Measurements from ENCODE around the gene HHIPL2. TPM values are rescaled to one million over a fixed set of nuclear protein-coding genes. Genes with fewer than 3 reads are reported as not detected.

Gene HHIPL2
- total RNA-seq, 1 experiment from 2014 or later: 14.7 TPM

- Histone ChIP-seq H3K27ac (ENCODE audit: low read length) (peak within 1 kb of the TSS; percentile 97), H3K4me3 (ENCODE audit: low read depth in 2 of 2, low read length in 2 of 2) (peak within 1 kb of the TSS; percentile 94 to 98), H3K36me3 (ENCODE audit: control insufficient read depth, insufficient read depth, low read length) (peaks cover 22% of the 10 kb centered on the region), H3K4me1 (ENCODE audit: control insufficient read depth, insufficient read depth, low read length) (peaks cover 22% of the 10 kb centered on the region), H3K9me3 (ENCODE audit: control insufficient read depth, insufficient read depth, low read depth, low read length) (no peaks in the 10 kb centered on the region), H3K27me3 (ENCODE audit: control insufficient read depth, insufficient read depth, low read length) (no peaks in the 10 kb centered on the region)
- 0 out of 2 replicates have a peak, but pooled peaks have one; percentile 75 for TF ChIP-seq POLR2AphosphoS5 (IDR thresholded peaks at IDR 0.05; ENCODE audit: low read depth, low read length)
- TF ChIP-seq SIN3A (IDR thresholded peaks at IDR 0.05; ENCODE audit: borderline replicate concordance, insufficient read depth, low read depth, low read length): no peak; the same call in 1 of the 2 replicates
- no peak for TF ChIP-seq CTCF (IDR thresholded peaks at IDR 0.05)
- TF ChIP-seq TCF7L2 (IDR thresholded peaks at IDR 0.05; ENCODE audit: low read depth, low read length): no peak
- DNase-seq (ENCODE audit: low read depth, low spot score) (peak; percentile 71), ATAC-seq (peak; percentile 100)
- in situ Hi-C loops (cut with HindIII; ENCODE audit: low pct_unique_long_range_greater_than_20kb, low sequenced_read_pairs) (loop anchor here (5.0 kb wide), 1 partner anchor 33 kb away; no protein-coding TSS in a partner anchor), intact Hi-C loops (cut with micrococcal nuclease; ENCODE audit: unreplicated experiment) (no loop called here)
- TSS peak; percentile 87 for BruUV-seq (replicated peaks)
- POLR2A ChIA-PET: interaction anchor here (0.6 to 0.9 kb wide), 2 partner anchors 27 to 56 kb away, joined by 5 to 9 read pairs; no protein-coding TSS in a partner anchor
- CTCF ChIA-PET: interaction anchor here (0.6 to 2.7 kb wide), 3 partner anchors 9 to 45 kb away, joined by 3 to 9 read pairs (median 5); no protein-coding TSS in a partner anchor
These were observed 41.8 kb upstream of the HHIPL2 start, which contains the start of gene TAF1A for GRCh38 chr1:222589462-222590302. Gene TAF1A (minus strand): TSS chr1:222589933.

- ATAC-seq (no peak), DNase-seq (ENCODE audit: low read depth, low spot score) (no peak)
- Histone ChIP-seq H3K27me3 (ENCODE audit: control insufficient read depth, insufficient read depth, low read length) (no peaks in the 10 kb centered on the region), H3K4me1 (ENCODE audit: control insufficient read depth, insufficient read depth, low read length) (peaks cover 22% of the 10 kb centered on the region), H3K9me3 (ENCODE audit: control insufficient read depth, insufficient read depth, low read depth, low read length) (no peaks in the 10 kb centered on the region), H3K36me3 (ENCODE audit: control insufficient read depth, insufficient read depth, low read length) (peaks cover 24% of the 10 kb centered on the region), H3K27ac (ENCODE audit: low read length) (peak overlapping the region; percentile 97; the same call in 1 of the 2 replicates), H3K4me3 (ENCODE audit: low read depth in 2 of 2, low read length in 2 of 2) (peak overlapping the region; percentile 94 to 98; a peak in 3 of 4 replicates)
- in situ Hi-C loops (cut with HindIII; ENCODE audit: low pct_unique_long_range_greater_than_20kb, low sequenced_read_pairs): loop anchor here (5.0 kb wide), 1 partner anchor 34 kb away; no protein-coding TSS in a partner anchor
- POLR2A ChIA-PET: no interaction called here
- TF ChIP-seq REST (IDR thresholded peaks at IDR 0.05; ENCODE audit: insufficient read depth in 1 of 2, low read depth in 2 of 2, low read length in 1 of 2) (no peak), SIN3A (IDR thresholded peaks at IDR 0.05; ENCODE audit: borderline replicate concordance, insufficient read depth, low read depth, low read length) (no peak), TCF7L2 (IDR thresholded peaks at IDR 0.05; ENCODE audit: low read depth, low read length) (no peak), CTCF (IDR thresholded peaks at IDR 0.05) (no peak), POLR2AphosphoS5 (IDR thresholded peaks at IDR 0.05; ENCODE audit: low read depth, low read length) (no peak)
- BruUV-seq (replicated peaks): no TSS peak
- intact Hi-C loops (cut with micrococcal nuclease; ENCODE audit: unreplicated experiment): no loop called here
- CTCF ChIA-PET: no interaction called here
These were observed 40.2 kb upstream of the HHIPL2 start for GRCh38 chr1:222588135-222588534.
